Renal pelvis (tissue), 4 donors: ENCODE data around the gene PTPRN2. TPM values are rescaled to one million over a fixed set of nuclear protein-coding genes. Genes with fewer than 3 reads are reported as not detected.

Experiments
- DNase-seq: peaks from one replicate; pipeline ENCODE4 v3.0.0-alpha.2; 2013
- polyA plus RNA-seq, 3 donors: library from polyadenylated mRNA; unstranded; fragments of 120-200 nt; gene quantifications; one replicate each; pipeline ENCODE4 v1.2.1, GENCODE V29; 2013; ENCODE audit not compliant: insufficient read length in 3 of 3

Gene PTPRN2
- polyA plus RNA-seq, 3 donors, result 6.6 to 7.5 (median 7.4) TPM

DNA sequence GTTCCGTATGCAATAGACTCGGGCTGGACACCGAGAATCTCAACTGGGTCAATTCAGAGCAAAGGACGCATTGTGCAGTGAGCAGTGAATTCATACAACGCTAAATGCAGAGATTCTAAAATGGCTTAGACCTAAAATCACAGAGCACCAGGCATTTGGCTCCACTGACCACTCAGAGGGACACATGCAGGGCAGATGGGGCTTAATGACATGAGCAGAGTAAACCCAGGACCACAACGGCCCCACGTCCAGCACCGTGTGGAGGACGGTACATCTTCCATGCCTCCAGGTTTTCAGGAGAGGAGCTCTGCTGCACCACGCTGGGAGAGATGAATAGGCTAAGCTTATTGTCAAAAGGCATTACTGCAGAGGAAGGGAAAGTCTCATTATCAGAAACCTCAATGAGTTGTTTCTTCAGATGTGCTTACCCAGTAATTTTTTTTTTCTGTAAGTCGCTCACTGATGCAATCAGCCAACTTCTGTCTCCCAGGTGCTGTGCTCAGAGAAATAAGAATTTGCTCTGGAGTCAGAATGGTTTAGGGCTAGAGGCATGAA lies 555.0 kb downstream of the PTPRN2 start:
- no peak for DNase-seq

DNA sequence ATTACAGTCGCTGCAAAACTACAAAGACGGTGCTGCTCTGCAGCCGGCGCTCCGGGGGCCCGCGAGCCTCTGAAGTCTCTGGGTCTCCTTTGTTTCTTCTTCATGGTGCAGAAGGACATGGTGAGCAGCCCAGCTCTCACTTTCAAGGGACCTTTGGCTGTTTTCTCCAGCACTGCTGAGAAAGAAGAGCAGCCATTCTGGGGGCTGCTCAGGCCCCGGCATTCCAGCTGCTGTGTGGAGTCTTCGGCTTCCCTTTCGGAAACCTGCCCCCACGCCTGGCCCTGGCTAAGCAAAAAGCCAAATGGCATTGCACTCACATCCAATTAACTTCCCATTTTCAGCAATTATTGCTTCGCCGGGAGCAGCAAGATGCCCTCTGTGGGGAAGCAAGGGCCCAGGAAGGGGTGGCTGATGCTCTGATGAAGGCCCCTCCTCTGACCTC lies 555.7 kb downstream of the PTPRN2 start:
- no peak for DNase-seq

DNA sequence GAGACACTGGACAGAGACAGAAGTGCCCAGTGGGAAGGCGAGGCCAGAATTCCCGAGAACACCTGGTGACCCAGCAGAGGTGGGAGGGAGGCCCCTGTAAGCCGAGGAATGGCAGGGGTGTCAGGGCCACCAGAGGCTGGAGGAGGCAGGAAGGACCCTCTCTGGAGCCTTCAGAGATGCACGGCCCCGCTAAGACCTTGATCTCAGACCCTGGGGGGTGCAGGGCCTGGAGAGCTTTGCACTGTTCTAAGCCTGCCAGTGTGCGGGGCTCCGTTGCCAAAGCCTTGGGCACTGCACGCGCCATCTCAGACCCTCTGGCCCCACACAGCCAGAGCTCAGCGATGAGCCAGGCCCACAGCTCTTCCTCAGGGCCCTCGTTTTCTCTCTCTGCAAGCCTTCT lies 557.1 kb downstream of the PTPRN2 start:
- DNase-seq, result no peak

DNA sequence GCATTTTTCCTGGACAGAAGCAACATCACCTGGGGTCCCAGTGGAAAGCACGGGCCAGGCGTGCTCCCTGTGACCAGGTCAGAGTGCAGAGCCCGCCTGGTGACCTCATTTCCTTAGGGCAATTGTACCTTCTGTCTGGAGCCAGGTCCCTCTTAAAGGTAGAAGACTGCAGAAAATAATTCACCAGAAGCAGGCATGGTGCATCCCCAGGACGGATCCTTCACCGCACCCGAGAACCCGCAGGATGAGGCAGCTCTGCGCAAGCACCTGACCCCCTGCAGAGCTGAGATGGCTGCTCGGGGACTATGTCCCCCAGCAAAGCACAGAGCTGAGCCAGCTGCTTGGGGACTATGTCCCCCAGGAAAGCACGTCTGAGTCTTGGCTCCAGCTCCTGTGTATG lies 557.6 kb downstream of the PTPRN2 start:
- no peak for DNase-seq

DNA sequence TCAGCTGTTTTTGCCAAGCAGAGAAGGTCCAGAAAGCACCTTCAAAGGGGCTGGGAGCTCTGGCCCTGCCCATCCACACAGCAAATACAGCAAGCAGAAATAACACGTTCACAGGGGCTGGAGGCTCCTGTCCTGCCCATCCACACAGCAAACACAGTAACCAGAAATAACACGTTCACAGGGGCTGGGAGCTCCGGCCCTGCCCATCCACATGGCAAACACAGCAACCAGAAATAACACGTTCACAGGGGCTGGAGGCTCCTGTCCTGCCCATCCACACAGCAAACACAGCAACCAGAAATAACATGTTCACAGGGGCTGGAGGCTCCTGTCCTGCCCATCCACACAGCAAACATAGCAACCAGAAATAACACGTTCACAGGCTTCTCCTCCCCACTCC lies 558.1 kb downstream of the PTPRN2 start:
- no peak for DNase-seq

DNA sequence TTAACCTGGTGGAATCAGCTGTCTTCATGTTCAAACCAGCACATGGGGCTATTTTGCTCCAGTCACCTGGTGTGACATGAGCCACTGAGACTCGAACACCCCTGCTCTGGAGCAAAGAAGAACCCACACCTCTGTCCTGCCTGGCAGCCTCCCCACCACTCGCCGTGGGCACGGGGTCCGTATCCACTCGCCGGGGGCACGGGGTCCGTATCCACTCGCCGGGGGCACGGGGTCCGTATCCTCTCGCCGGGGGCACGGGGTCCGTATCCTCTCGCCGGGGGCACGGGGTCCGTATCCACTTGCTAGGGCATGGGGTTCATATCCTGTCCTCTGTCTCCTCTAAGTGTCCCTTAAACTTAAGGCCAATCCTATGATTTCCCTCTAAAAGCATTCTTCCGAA lies 558.7 kb downstream of the PTPRN2 start:
- no peak for DNase-seq

DNA sequence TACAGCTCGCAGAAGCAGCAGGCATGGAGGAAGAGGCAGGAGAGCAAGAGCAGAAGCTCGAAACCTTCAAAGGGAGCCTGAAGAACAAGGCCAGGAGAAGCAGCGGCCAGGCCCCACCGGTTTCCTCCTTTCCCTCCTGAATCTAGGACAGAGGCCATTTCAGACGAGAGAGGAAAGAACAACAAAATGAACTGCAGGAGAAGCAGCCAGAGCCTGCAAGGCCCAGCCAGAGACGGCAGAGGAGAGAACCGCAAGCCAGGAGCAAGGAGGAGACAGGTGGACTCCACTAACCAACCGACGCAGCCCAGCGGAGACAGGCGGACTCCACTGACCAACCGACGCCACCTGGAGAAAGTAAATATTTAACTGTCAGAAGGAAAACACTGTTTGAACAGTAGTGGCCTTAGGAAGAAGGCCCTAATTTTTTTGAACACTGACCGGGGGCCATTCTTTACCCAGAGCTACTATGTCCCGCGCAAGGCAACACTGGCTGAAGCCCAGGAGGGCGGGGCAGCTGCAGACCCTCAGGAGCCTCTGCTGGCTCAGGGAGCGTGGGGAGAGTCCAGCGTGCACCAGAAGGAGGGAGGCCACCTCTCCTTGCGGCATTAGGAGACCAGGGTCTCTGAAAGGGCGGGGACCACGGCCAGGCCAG lies 559.2 kb downstream of the PTPRN2 start:
- DNase-seq, result no peak

DNA sequence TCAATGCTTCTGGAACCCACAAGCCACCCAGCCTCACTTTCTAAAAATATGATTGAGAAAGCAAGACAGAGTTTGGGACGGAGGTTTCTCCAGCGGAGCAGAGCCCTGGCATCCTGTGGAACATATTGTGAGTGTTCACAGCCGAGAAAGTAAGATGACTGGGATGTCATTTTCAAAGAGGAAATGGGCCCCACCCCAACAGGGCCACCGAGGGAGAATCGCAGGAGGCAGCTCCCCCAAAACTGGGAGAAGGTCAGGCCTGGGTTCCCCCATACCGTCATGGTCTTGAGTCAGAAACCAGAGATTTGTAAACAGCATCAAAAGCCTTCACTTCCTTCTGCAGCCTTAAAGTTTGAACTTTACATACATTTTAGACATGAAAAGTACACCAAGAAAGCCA lies 560.0 kb downstream of the PTPRN2 start:
- no peak for DNase-seq

DNA sequence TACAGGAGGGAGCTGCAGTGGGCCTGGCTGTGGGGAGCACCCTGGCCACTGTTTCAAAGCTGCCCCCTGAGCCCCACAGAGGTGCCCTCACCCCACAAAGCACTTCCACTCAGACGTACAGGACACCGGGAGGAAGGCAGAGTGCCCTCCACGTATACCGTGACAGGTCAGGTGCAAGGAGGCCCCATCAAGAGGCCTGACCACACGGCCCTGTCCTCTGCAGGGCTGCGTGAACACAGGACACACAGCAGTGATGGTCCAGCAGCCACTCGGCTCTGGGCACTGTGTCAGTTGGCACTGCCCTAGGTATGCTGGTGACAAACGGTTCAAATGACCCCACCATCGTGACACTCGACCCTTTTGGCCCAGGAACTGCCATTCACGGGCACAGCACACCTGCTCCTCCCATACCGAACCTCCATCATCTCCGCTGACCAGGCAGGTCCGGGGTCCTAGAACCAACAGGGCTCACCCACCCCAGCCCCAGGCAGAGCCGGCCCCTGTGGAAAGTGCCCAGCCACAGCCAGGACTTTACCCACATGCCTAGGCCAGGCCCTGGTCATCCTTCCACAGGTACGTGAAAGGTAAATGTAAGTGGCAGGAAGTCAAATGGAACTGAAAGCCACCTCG lies 560.9 kb downstream of the PTPRN2 start:
- no peak for DNase-seq

DNA sequence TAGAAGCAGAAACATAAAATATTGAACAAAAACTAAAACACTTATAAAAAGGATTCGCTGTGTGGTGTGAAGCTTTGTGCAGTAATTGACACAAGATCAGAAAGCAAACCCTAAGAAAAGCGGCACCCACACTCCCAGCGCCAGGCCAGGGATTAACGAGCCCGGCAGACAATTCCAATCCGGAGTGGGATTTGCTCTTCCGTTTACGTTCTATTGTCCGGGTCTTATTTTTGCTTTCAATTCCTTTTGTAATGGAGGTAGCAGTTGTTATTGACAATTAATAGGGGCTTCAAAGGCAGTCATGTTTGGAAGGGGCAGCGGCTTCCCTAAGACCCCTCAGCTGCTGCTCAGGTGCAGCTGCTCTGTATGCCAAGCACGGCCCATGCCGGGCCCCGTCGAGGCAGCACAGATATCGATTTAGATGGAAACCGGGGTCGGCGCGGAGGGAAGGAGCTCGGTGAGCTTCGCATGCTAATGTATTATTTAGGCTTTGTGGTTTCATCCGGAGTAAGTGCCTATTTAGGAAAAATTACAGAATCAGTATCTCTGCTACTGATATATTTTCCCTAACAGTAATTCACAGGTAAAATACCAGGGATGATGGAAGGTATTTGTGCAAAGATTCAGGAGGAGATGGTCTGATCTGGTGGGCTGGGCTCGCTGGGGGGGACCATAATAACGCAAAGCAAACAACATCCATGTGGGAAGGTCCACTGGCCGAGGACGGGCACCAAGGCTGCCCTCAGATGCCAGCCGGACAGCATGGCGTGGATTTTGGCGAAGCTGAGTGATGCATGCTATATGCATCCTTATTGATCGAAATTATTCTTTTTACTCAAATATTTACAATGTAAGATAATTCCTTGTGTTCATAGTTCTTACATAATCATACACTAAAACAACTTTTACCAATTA lies 561.7 kb downstream of the PTPRN2 start:
- no peak for DNase-seq

DNA sequence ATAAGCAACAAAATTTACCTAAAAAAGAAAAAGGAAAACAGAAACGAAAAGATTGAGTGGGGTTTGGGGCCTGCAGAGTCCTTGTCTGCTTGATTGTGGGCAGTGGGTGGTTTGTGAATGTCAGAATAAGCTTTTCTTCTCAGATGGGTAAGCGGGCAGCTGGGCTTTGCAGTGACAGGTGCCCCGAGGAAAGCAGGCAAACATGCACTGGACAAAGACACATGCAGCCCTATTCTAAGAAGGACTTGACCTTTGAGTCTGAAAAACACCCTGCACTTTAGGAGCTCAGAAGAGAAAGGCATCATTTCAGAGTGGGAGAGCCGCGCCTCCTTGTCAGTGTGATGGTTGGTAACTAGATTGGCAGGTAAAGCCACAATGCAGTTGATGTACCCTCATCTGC lies 562.7 kb downstream of the PTPRN2 start:
- no peak for DNase-seq

DNA sequence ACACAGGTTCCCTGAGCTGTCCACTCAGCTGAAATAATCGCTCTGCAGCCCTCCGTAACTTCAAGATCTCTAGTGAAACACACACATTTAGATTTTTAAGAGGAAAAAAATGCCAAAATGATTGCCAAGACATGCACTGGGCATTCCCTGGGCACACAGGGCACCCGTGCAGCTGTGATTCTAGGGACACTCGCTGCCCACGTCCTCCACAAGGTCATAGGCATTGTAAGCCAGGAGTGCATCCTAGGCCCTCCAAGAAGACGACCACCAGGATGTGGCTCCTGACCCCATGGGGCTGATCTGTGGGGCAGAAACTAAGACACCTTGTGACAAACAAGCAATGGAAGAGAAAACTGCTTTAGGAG lies 563.3 kb downstream of the PTPRN2 start:
- DNase-seq, result no peak

DNA sequence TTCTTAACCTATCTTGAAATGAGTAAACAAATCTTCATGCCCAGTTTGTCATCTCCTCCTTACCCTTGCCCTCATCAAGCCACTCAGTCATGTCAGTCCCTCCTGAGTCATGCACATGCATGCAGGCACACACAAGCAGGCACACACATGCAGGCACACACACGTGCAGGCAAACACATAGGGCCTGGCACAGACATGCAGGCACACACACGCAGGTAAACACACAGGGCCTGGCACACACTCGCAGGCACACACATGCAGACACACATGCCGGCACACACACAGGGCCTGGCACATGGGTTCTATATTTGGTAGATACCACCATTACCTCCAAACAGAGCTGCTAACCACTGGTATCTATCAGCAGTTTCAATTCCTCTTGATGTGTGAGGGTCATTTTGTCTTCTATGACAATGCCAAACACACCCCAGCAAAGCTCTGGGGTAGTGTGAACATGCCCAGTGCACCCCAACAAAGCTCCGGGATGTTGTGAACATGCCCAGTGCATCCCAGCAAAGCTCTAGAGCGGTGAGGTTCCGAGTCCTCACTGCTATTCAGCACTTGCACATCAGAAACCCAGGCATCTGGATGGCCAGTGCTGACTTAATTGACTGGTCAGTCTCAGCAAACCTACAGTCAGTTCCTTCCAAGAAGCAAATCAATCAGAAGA lies 563.8 kb downstream of the PTPRN2 start:
- no peak for DNase-seq

DNA sequence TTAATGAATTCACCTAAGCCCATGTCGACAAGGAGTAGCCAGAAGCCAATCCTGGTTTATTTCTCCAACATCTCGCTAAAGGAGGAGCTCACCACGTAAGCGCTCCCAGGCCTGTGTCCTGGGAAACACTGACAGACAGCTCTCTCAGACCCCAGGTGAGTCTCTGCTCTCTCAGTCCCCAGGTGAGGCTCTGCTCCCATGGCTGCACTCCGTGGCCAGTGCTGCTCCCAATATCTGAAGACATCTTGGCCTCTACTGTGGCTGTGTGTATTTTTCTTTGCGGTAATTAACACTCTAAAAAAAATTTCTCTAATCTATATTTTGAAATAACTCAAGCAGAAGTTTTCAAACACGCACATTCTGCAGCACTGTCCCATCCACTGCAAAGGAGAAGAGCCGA lies 564.5 kb downstream of the PTPRN2 start:
- no peak for DNase-seq

DNA sequence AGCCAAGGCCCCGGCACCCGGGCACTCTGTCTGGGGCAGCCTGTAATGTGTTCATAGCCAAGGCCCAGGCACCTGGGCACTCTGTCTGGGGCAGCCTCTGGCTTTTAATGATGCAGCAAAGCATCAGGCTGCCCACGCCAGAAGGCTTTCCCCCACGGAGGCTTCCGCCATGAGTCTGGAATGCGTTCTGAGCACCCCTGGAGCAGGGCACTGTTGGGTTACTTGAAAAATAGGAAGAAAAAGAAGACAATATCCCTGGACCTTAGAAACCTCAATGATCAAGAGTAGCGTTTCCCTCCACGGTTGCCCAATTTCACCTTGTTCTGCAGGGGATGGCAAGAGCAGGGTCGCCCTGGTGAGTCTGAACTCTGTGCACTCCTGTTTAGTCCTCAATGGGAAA lies 565.0 kb downstream of the PTPRN2 start:
- no peak for DNase-seq

DNA sequence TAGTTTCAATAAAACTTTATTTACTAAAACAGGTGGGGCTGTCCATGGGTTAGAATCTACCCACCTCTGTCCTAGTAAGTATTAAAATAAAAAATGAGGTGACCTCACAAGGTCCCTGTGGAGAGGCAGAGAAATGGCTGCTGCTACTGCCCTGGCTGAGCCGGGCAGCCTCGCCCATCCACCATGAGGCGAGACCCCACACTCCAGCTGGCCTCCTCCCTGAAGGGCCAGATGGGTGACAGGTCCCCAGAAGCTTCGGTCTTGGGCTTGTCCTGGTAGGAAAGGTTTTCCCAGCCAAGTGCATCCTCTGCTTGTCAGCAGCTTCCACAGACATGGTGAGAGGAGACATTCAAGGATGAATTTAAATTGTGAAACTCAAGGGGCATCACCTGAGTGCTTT lies 565.8 kb downstream of the PTPRN2 start:
- DNase-seq, result no peak

DNA sequence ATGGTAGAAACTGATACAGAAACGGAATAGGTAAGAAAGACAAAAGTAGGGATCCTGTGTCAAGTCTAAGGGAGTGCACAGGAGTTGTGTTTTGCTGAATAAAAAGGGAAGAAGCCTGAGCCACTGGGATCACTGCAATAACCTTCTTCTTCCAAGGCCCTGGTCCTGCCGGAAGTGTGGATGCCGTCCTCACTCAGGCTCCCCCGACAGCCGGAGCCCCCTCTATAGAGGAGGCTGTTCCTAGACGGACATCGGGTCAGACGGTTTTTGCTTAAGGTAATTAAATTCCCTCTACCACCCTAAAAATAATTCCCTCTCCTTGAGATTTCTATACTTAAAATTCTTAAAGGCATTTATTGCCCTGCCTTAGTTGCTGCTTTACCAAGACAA lies 566.9 kb downstream of the PTPRN2 start:
- DNase-seq, result no peak

DNA sequence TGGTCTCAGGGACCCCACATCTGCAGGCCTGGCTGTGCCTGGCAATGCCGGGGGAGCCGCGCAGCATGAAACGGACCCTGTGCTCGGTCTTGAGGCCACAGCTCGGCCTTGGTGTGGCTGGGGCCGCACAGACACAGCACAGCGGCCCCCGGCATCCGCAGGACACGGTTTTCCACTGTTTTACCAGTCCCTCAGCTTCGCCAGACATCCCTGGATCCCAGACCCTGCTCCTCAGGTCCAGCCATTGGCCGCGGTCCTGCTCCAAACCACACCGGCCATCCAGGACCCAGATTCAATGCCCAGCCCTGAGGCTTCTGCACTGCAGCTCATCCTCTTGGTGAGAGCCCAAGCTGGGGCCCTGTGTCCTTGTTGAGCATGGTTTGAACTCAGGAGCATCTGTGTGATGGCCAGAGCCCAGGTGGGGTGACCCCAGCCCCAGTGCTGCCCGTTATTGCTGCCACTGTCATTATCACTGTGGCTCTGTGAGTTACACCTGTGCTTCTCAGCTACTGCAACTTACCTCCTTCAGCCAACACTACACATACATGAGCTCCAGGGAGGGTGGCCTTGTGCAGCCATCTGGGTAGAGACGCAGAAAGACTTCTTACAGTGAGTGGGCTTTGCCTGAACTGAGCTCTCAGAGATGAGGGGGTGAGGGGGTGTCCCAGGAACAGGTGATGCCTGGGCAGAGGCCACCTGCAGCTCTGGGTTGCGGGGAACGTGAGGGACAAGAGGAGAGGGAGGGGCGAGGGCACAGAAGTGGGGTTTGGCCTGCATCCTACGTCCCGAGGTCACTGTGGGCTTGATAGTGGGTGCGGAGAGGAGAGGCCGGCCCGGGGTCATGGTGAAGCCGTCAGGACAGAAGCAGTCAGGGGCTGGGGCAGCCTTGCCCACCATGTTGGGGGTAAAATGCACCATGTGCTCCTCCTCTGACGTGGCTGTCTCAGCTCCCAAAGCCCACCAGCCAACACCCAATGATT lies 567.6 kb downstream of the PTPRN2 start:
- no peak for DNase-seq

DNA sequence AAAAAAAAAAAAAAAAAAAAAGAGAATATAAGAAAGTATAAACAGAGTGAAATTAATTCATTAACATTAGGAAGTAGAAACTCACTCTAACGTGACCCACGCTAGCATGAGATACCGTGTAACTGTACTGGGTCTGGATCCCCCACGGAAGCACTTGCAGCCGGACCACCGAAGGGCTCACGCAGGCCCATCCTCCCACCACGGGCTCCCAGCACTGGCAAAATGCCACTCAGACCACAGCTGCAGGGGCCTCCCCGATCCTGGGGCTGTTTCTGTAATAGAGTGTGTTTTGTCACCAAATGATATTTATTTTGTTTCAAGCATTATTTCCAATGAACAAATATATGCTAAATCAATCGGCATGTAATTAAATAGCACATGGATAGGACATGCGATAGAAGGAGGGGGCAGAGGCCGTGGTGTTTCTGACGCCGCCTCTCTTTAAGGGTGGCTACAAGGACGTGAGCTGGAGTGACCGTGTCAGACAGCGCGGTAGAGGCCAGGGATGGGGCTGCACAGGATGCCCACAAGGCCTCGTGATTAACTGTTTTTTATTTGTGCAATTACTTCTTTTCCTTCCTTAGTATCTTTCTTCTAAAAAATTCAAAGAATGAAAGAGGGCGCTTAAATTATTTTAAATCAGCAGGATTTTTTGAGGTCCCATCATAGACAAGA lies 568.5 kb downstream of the PTPRN2 start:
- DNase-seq, result no peak

DNA sequence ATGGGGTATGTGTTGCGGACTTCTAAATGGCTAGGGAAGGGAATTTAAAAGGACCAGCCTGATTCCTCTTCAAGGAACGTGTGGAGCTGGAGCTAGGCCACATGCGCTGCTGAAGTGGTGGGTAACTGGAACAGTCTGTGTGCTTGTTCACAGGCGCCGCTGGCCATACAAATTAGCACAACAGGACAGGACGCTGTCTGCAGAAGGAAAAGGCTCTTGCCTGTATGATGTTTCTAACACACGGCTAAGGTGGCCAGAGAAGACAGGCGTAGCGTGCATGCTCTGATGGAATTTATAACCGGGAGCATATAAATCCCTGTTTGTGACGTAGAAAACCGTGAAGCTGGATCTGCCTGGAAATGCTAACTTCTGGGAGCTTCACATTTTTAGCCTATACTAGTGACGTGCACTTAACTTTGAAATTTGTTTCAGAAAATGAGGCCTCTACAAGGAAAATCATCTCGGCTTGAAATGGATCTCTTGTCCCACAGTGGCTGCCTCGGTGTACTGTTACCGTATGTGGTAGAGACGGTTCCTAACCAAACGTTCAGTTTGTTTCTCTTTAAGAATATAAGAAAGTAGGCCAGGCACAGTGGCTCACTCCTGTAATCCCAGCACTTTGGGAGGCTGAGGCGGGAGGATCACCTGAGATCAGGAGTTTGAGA lies 569.4 kb downstream of the PTPRN2 start:
- DNase-seq, result no peak
